Mesenchymal stem cell (in vitro differentiated cells and primary cell): ENCODE results near the gene CHST11.

ENCODE experiments used
- DNase-seq: peaks from one replicate; pipeline ENCODE4 v3.0.0-alpha.2; 2013
- H2AFZ ChIP-seq: one replicate; pipeline ENCODE4 v1.6.1; 2013; ENCODE audit warnings: low read depth, mild to moderate bottlenecking, control low read depth, inconsistent platforms, low read length, moderate library complexity
- H2AK5ac ChIP-seq: 2 replicates; pipeline ENCODE4 v1.6.1; 2013; ENCODE audit warnings: low read length, moderate library complexity, mild to moderate bottlenecking, inconsistent platforms; ENCODE audit not compliant: severe bottlenecking
- H2BK120ac ChIP-seq: one replicate; pipeline ENCODE4 v1.6.1; 2013; ENCODE audit warnings: low read depth, mild to moderate bottlenecking, inconsistent platforms, low read length, moderate library complexity
- H2BK12ac ChIP-seq, 2 experiments: one replicate each; pipeline ENCODE4 v1.6.1; 2013; ENCODE audit warnings: inconsistent platforms in 2 of 2, low read length in 2 of 2, mild to moderate bottlenecking in 2 of 2, moderate library complexity in 2 of 2, control low read depth in 1 of 2
- H2BK15ac ChIP-seq: one replicate; pipeline ENCODE4 v1.6.1; 2013; ENCODE audit warnings: mild to moderate bottlenecking, low read depth, inconsistent platforms; ENCODE audit not compliant: poor library complexity, severe bottlenecking
- H2BK5ac ChIP-seq: 2 replicates; pipeline ENCODE4 v1.6.1; 2013; ENCODE audit warnings: low read depth, mild to moderate bottlenecking, low read length, control low read depth, inconsistent platforms; ENCODE audit not compliant: poor library complexity, severe bottlenecking
- H3K14ac ChIP-seq, 2 experiments: one replicate each; pipeline ENCODE4 v1.6.1; 2013; ENCODE audit warnings: inconsistent platforms in 2 of 2, low read length in 2 of 2, control low read depth in 1 of 2, mild to moderate bottlenecking in 1 of 2, moderate library complexity in 1 of 2
- H3K18ac ChIP-seq, 2 experiments: one replicate each; pipeline ENCODE4 v1.6.1; 2013; ENCODE audit warnings: inconsistent platforms in 2 of 2, low read length in 2 of 2, control low read depth in 1 of 2, low read depth in 1 of 2, mild to moderate bottlenecking in 1 of 2
- H3K23ac ChIP-seq, 2 experiments: one replicate each; pipeline ENCODE4 v1.6.1; 2013; ENCODE audit warnings: inconsistent platforms in 2 of 2, low read length in 2 of 2, mild to moderate bottlenecking in 2 of 2, moderate library complexity in 2 of 2, control low read depth in 1 of 2
- H3K27ac ChIP-seq: 2 replicates; pipeline ENCODE4 v1.5.1; 2013; ENCODE audit warnings: mild to moderate bottlenecking, moderate library complexity, low read length, control low read depth, inconsistent platforms; ENCODE audit not compliant: poor library complexity, severe bottlenecking
- H3K27me3 ChIP-seq, 2 experiments: 2 replicates each; pipeline versions ENCODE4 v1.6.1 to v1.7.0; 2013; ENCODE audit warnings: low read length in 2 of 2, mild to moderate bottlenecking in 2 of 2, moderate library complexity in 2 of 2, control low read depth in 1 of 2, inconsistent platforms in 1 of 2; ENCODE audit not compliant: control insufficient read depth in 1 of 2, insufficient read depth in 1 of 2
- H3K36me3 ChIP-seq, 2 experiments: 2 replicates each; pipeline versions ENCODE4 v1.6.1 to v1.7.0; 2013; ENCODE audit warnings: low read length in 2 of 2, control low read depth in 1 of 2, inconsistent platforms in 1 of 2, low read depth in 1 of 2, mild to moderate bottlenecking in 1 of 2; ENCODE audit not compliant: insufficient read depth in 2 of 2, control insufficient read depth in 1 of 2
- H3K4ac ChIP-seq, 2 experiments: one replicate each; pipeline ENCODE4 v1.6.1; 2013; ENCODE audit warnings: inconsistent platforms in 2 of 2, low read length in 2 of 2, mild to moderate bottlenecking in 2 of 2, moderate library complexity in 2 of 2, control low read depth in 1 of 2, low read depth in 1 of 2
- H3K4me1 ChIP-seq: 2 replicates; pipeline ENCODE4 v1.6.1; 2013; ENCODE audit warnings: low read depth, low read length, control low read depth; ENCODE audit not compliant: control insufficient read depth, insufficient read depth
- H3K4me2 ChIP-seq: 2 replicates; pipeline ENCODE4 v1.6.1; 2013; ENCODE audit warnings: low read length, mild to moderate bottlenecking, inconsistent platforms; ENCODE audit not compliant: poor library complexity, severe bottlenecking
- H3K4me3 ChIP-seq, 2 experiments: 2 replicates each; pipeline versions ENCODE4 v1.5.1 to v1.7.0; 2013; ENCODE audit warnings: low read length in 2 of 2, mild to moderate bottlenecking in 2 of 2, control low read depth in 1 of 2, low read depth in 1 of 2; ENCODE audit not compliant: insufficient read depth in 1 of 2
- H3K79me1 ChIP-seq: replicated peaks from 2 replicates; pipeline ENCODE4 v1.6.1; 2013; ENCODE audit warnings: mild to moderate bottlenecking, control low read depth, low read length, inconsistent platforms; ENCODE audit not compliant: poor library complexity, severe bottlenecking
- H3K9ac ChIP-seq: 2 replicates; pipeline ENCODE4 v1.7.0; 2013; ENCODE audit warnings: mild to moderate bottlenecking, low read length, moderate library complexity
- H3K9me3 ChIP-seq: 2 replicates; pipeline ENCODE4 v1.7.0; 2013; ENCODE audit warnings: mild to moderate bottlenecking, low read length; ENCODE audit not compliant: control insufficient read depth
- H4K8ac ChIP-seq: one replicate; pipeline ENCODE4 v1.6.1; 2013; ENCODE audit warnings: inconsistent platforms, mild to moderate bottlenecking, low read length, moderate library complexity
- H4K91ac ChIP-seq: one replicate; pipeline ENCODE4 v1.6.1; 2013; ENCODE audit warnings: mild to moderate bottlenecking, low read length, inconsistent platforms
- WGBS: methylation state at CpG from one replicate; pipeline ENCODE4 v1.1.7; 2013; ENCODE audit warnings: mixed read lengths; 5-methylcytosine and 5-hydroxymethylcytosine counted together

CHST11 gene

DNA sequence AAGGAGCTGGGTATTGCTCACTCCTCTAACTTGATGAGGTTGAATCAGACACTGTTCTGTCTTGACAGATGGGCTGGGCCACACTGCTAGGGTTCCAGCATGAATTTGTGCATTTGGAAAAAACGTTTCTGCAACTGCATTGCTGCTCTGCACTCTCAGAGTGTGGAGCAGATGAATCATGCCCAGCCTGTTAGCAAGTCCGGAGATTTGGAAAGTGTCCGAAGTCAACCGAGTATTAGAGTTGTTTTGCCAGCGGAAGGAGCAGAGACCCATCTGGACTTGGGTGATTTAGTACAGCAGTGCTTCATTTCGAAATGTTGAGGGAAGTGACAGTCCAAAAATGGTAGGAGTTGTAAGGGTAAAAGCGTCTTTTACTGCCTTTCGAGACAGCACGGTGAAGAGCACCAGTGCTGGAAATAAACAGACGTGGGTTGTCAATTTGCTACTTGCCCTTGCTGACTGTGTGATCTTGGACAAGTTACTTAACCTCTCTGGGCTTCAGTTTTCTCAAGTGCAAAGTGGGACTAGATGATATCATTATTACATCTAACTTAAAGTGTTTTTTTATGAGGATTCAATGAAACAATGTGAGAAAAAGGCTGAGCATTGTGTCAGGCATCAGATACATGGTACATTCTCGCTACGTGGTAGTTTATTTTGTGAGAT lies 139.5 kb downstream of the CHST11 start:
- no peak overlapping the region for H3K14ac ChIP-seq

DNA sequence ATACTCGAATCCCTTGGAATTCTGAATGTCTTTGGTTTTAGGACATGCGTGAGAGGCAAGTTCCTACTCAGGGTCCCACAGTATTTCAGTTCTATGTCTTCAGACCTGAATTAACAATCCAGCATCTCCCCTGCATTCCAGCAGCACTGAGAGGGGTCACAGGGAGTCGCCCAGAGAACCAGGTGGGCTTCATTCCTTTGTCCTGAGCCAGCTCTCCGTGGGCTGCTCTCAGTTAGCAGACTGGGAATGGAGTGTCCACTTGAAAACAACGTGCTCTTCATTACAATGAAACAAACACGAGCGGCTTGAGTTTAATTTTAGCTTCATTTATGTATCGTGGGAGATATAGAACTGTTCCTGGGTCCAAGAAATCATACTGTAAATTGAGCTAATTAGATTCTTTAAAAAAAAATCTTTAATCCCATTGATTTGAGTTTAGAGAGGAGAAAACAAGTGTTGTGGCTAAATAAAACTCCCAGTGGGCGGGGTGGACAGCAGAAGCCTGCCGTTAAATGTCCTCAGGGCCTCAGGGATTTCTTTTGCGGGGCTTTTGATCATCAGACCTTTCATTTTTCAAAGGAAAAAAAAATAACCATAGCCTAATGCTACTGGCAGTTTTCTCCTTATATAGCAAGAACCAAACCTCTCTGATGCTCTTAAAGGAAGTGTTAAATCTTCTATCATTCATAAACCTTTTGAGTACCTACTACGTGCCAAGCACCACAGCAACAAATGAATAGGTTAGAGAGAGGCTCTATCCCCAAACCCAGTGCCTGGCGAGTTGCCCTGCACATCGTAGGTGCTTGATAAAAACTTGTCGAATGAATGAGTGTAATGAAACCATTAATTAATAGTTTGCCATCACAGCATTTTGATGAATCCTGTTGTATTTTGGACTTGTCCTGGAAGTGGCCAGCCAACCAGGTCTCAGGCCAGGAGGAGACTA lies 140.4 kb downstream of the CHST11 start:
- peak overlapping the region; percentile 45 for H3K9ac ChIP-seq
- H3K4me1 ChIP-seq: peaks cover 1% of the 10 kb centered on the region

More for the DNA sequence above, 139.5 kb downstream of the CHST11 start:
- H3K4ac ChIP-seq: peak overlapping the region in 1 of 2 experiments; percentile 77
- H2BK120ac ChIP-seq: no peak overlapping the region
- H2BK5ac ChIP-seq: no peak overlapping the region
- peaks cover 1% of the 10 kb centered on the region for H3K4me1 ChIP-seq
- peaks cover 0 to 15% of the 10 kb centered on the region in 2 experiments for H3K27me3 ChIP-seq
- H3K9me3 ChIP-seq: no peaks in the 10 kb centered on the region
- peak overlapping the region; percentile 29 to 82 for H3K18ac ChIP-seq
- peak; percentile 95 for DNase-seq
- no peak overlapping the region for H2AK5ac ChIP-seq
- H2BK12ac ChIP-seq: peak overlapping the region in 1 of 2 experiments; percentile 84
- H3K36me3 ChIP-seq: no peaks in the 10 kb centered on the region
- no peak overlapping the region for H4K91ac ChIP-seq
- peak overlapping the region; percentile 45 for H3K9ac ChIP-seq
- no peak overlapping the region for H4K8ac ChIP-seq
- H3K4me2 ChIP-seq: no peak overlapping the region
- no peaks in the 10 kb centered on the region for H3K79me1 ChIP-seq
- WGBS: 13% methylated on average over 11 of the region's 12 CpGs
- no peak overlapping the region for H3K27ac ChIP-seq
- H3K23ac ChIP-seq: no peak overlapping the region
- H2AFZ ChIP-seq: peak overlapping the region; percentile 10
- H3K4me3 ChIP-seq: peak overlapping the region in 1 of 2 experiments; percentile 60
- H2BK15ac ChIP-seq: no peak overlapping the region

GRCh38 chr12:104598342-104599271 lies 141.9 kb downstream of the CHST11 start:
- Histone ChIP-seq H3K9me3 (no peaks in the 10 kb centered on the region), H2BK5ac (no peak overlapping the region), H3K79me1 (no peaks in the 10 kb centered on the region), H2AK5ac (no peak overlapping the region), H3K23ac (no peak overlapping the region), H2AFZ (no peak overlapping the region), H2BK15ac (no peak overlapping the region), H3K4me2 (no peak overlapping the region), H2BK12ac (peak overlapping the region in 1 of 2 experiments; percentile 88), H3K9ac (no peak overlapping the region), H4K8ac (no peak overlapping the region), H3K36me3 (no peaks in the 10 kb centered on the region), H2BK120ac (no peak overlapping the region), H3K4ac (peak overlapping the region in 1 of 2 experiments; percentile 24), H3K18ac (peak overlapping the region in 1 of 2 experiments; percentile 61), H4K91ac (peak overlapping the region; percentile 41), H3K4me3 (no peak overlapping the region), H3K27ac (no peak overlapping the region), H3K4me1 (peaks cover 1% of the 10 kb centered on the region), H3K14ac (no peak overlapping the region), H3K27me3 (peaks cover 0 to 18% of the 10 kb centered on the region in 2 experiments)
- 91% methylated on average over 15 of the region's 15 CpGs for WGBS
- DNase-seq: no peak

More for the DNA sequence above, 140.4 kb downstream of the CHST11 start:
- H2BK15ac ChIP-seq: no peak overlapping the region
- no peaks in the 10 kb centered on the region for H3K9me3 ChIP-seq
- H3K36me3 ChIP-seq: no peaks in the 10 kb centered on the region
- H3K18ac ChIP-seq: peak overlapping the region; percentile 42 to 82
- H3K4ac ChIP-seq: peak overlapping the region; percentile 68 to 77
- DNase-seq: no peak
- no peak overlapping the region for H4K8ac ChIP-seq
- H3K14ac ChIP-seq: peak overlapping the region in 1 of 2 experiments; percentile 26
- no peaks in the 10 kb centered on the region for H3K79me1 ChIP-seq
- H3K27me3 ChIP-seq: peaks cover 0 to 16% of the 10 kb centered on the region in 2 experiments
- H3K23ac ChIP-seq: no peak overlapping the region
- no peak overlapping the region for H2BK5ac ChIP-seq
- H3K4me3 ChIP-seq: peak overlapping the region in 1 of 2 experiments; percentile 60
- 60% methylated on average over 12 of the region's 15 CpGs for WGBS
- peak overlapping the region; percentile 25 for H4K91ac ChIP-seq
- H2AK5ac ChIP-seq: no peak overlapping the region
- no peak overlapping the region for H3K27ac ChIP-seq
- H2BK120ac ChIP-seq: no peak overlapping the region
- H2BK12ac ChIP-seq: peak overlapping the region; percentile 35 to 84
- H3K4me2 ChIP-seq: no peak overlapping the region
- H2AFZ ChIP-seq: peak overlapping the region; percentile 10
